ENCODE measurements around the gene CDRT15.

DNA sequence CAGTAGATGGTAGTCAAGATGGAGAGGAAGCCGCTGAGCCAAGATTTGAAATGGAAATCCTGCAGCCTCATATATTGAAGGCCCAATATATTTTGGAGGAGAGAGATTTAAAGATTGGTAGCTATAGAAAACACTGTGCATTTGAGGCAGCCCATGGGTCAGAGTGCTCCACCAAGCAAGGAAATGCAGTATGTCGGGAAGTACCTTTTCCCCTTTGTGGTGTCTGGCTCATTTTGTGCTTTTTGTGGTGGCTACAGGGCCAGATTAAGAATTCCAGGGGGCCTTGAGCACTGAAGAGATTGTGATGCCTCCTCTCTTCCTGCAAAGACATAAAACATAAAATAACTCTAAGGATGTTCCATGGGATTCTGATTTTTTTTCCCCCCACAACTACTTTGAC is 39.6 kb downstream of the CDRT15 start:
- no peak for TF ChIP-seq GATA2 (IDR thresholded peaks at IDR 0.05; ENCODE audit: low read depth, low read length)
- no peak for TF ChIP-seq GATA3 (IDR thresholded peaks at IDR 0.05; ENCODE audit: low read depth, low read length)
